GM21423 (cell line): ENCODE measurements around the gene USP48.
"Not testable (repeated sequence)": the region's sequence is repeated elsewhere in the genome, so short reads cannot be mapped to it uniquely, and the experiment has no call there.

Experiments
- ATAC-seq: cut with Tn5 transposase; IDR thresholded peaks from one replicate; pipeline ENCODE4 v1.9.1; 2021; ENCODE audit warnings: mild to moderate bottlenecking, moderate library complexity; ENCODE audit not compliant: unreplicated experiment

USP48 gene

GRCh38 chr1:21776925-21777324 is 6.0 kb downstream of the USP48 start:
- not testable (repeated sequence) for ATAC-seq

GRCh38 chr1:21775985-21776562 is 6.9 kb downstream of the USP48 start:
- no peak for ATAC-seq

GRCh38 chr1:21775550-21775914 is 7.4 kb downstream of the USP48 start:
- ATAC-seq, result no peak

- ATAC-seq, result no peak
Measured at GRCh38 chr1:21774835-21775549, 8.0 kb downstream of the USP48 start.

- ATAC-seq, result peak; percentile 57
Measured at GRCh38 chr1:21773585-21773984, 9.4 kb downstream of the USP48 start.

GRCh38 chr1:21771672-21772071 is 11.3 kb downstream of the USP48 start:
- not testable (repeated sequence) for ATAC-seq

GRCh38 chr1:21770602-21771001 is 12.3 kb downstream of the USP48 start:
- not testable (repeated sequence) for ATAC-seq

- no peak for ATAC-seq
Measured at GRCh38 chr1:21770201-21770600, 12.7 kb downstream of the USP48 start.

- ATAC-seq, result not testable (repeated sequence)
Measured at GRCh38 chr1:21767106-21767505, 15.8 kb downstream of the USP48 start.

GRCh38 chr1:21766210-21766609 is 16.7 kb downstream of the USP48 start:
- no peak for ATAC-seq

- ATAC-seq, result no peak
Measured at GRCh38 chr1:21764615-21765423, 18.1 kb downstream of the USP48 start.

GRCh38 chr1:21763694-21764419 is 19.1 kb downstream of the USP48 start:
- no peak for ATAC-seq

- no peak for ATAC-seq
Measured at GRCh38 chr1:21763236-21763635, 19.7 kb downstream of the USP48 start.

- no peak for ATAC-seq
Measured at GRCh38 chr1:21762022-21762404, 20.9 kb downstream of the USP48 start.

- ATAC-seq, result no peak
Measured at GRCh38 chr1:21761052-21761451, 21.9 kb downstream of the USP48 start.

GRCh38 chr1:21759818-21760217 is 23.1 kb downstream of the USP48 start:
- no peak for ATAC-seq

- no peak for ATAC-seq
Measured at GRCh38 chr1:21759182-21759581, 23.8 kb downstream of the USP48 start.

GRCh38 chr1:21758614-21759013 is 24.3 kb downstream of the USP48 start:
- ATAC-seq, result no peak

GRCh38 chr1:21756393-21757089 is 26.4 kb downstream of the USP48 start:
- no peak for ATAC-seq

GRCh38 chr1:21755067-21755466 is 27.9 kb downstream of the USP48 start:
- no peak for ATAC-seq

GRCh38 chr1:21754583-21754982 is 28.4 kb downstream of the USP48 start:
- ATAC-seq, result no peak
